Measurements from ENCODE around the gene ZNF311.

ZNF311 gene

GRCh38 chr6:28948782-28949486, 56.2 kb downstream of the ZNF311 start:
- H3K27me3 ChIP-seq (replicated peaks; ENCODE audit: control insufficient read depth, insufficient read depth, low read length) = no peaks in the 10 kb centered on the region
- H3K36me3 ChIP-seq (ENCODE audit: control insufficient read depth, insufficient read depth, low read length, severe bottlenecking) = no peaks in the 10 kb centered on the region
- peaks cover 5% of the 10 kb centered on the region for H3K4me1 ChIP-seq (ENCODE audit: control insufficient read depth, insufficient read depth, low read length)
- no peak overlapping the region for H3K9ac ChIP-seq (ENCODE audit: low read length)
- no peak for DNase-seq (ENCODE audit: low read depth)
- no peak overlapping the region for H3K4me3 ChIP-seq (ENCODE audit: low read length)
- H3K9me3 ChIP-seq (ENCODE audit: control insufficient read depth, low read length) = no peaks in the 10 kb centered on the region

GRCh38 chr6:28947831-28948270, 57.3 kb downstream of the ZNF311 start:
- Histone ChIP-seq H3K4me3 (ENCODE audit: low read length) (no peak overlapping the region), H3K9ac (ENCODE audit: low read length) (no peak overlapping the region), H3K36me3 (ENCODE audit: control insufficient read depth, insufficient read depth, low read length, severe bottlenecking) (no peaks in the 10 kb centered on the region), H3K9me3 (ENCODE audit: control insufficient read depth, low read length) (no peaks in the 10 kb centered on the region), H3K4me1 (ENCODE audit: control insufficient read depth, insufficient read depth, low read length) (peaks cover 6% of the 10 kb centered on the region), H3K27me3 (replicated peaks; ENCODE audit: control insufficient read depth, insufficient read depth, low read length) (no peaks in the 10 kb centered on the region)
- DNase-seq (ENCODE audit: low read depth) = peak; percentile 2

GRCh38 chr6:28947067-28947765, 57.9 kb downstream of the ZNF311 start:
- DNase-seq (ENCODE audit: low read depth) = no peak
- Histone ChIP-seq H3K27me3 (replicated peaks; ENCODE audit: control insufficient read depth, insufficient read depth, low read length) (no peaks in the 10 kb centered on the region), H3K9me3 (ENCODE audit: control insufficient read depth, low read length) (no peaks in the 10 kb centered on the region), H3K4me3 (ENCODE audit: low read length) (no peak overlapping the region), H3K4me1 (ENCODE audit: control insufficient read depth, insufficient read depth, low read length) (peaks cover 6% of the 10 kb centered on the region), H3K36me3 (ENCODE audit: control insufficient read depth, insufficient read depth, low read length, severe bottlenecking) (no peaks in the 10 kb centered on the region), H3K9ac (ENCODE audit: low read length) (no peak overlapping the region)

GRCh38 chr6:28945349-28945748, 59.8 kb downstream of the ZNF311 start:
- no peaks in the 10 kb centered on the region for H3K27me3 ChIP-seq (replicated peaks; ENCODE audit: control insufficient read depth, insufficient read depth, low read length)
- peaks cover 12% of the 10 kb centered on the region for H3K4me1 ChIP-seq (ENCODE audit: control insufficient read depth, insufficient read depth, low read length)
- DNase-seq (ENCODE audit: low read depth) = no peak
- H3K9ac ChIP-seq (ENCODE audit: low read length) = no peak overlapping the region
- no peaks in the 10 kb centered on the region for H3K9me3 ChIP-seq (ENCODE audit: control insufficient read depth, low read length)
- no peaks in the 10 kb centered on the region for H3K36me3 ChIP-seq (ENCODE audit: control insufficient read depth, insufficient read depth, low read length, severe bottlenecking)
- no peak overlapping the region for H3K4me3 ChIP-seq (ENCODE audit: low read length)

Measured in adipocyte (in vitro differentiated cells).